DND-41 (cell line): ENCODE results near the gene SOX6.

Experiments used
- ATAC-seq: fragments of 200-7000 bp; cut with Tn5 transposase; 3 replicates; pipeline ENCODE4 v1.9.1; 2021; ENCODE audit warnings: low read depth; ENCODE audit not compliant: insufficient read depth
- DNase-seq: peaks from one replicate; pipeline ENCODE4 v3.0.0-alpha.2; 2020
- H2AFZ ChIP-seq: 2 replicates; pipeline ENCODE4 v1.6.0; 2012; ENCODE audit warnings: low read depth, low read length
- H3K27ac ChIP-seq: 2 replicates; pipeline ENCODE4 v1.5.1; 2012; ENCODE audit warnings: low read length, inconsistent platforms
- H3K27me3 ChIP-seq: fragments of 200-600 bp; sonication (generic); 2 replicates; pipeline ENCODE4 v1.6.0; 2012; ENCODE audit warnings: low read length, mild to moderate bottlenecking, inconsistent platforms; ENCODE audit not compliant: insufficient read depth, poor library complexity
- H3K36me3 ChIP-seq: 2 replicates; pipeline ENCODE4 v1.5.1; 2012; ENCODE audit warnings: low read length, inconsistent platforms; ENCODE audit not compliant: insufficient read depth
- H3K4me1 ChIP-seq: 2 replicates; pipeline ENCODE4 v1.5.1; 2012; ENCODE audit warnings: mild to moderate bottlenecking, low read length; ENCODE audit not compliant: insufficient read depth
- H3K4me2 ChIP-seq: 2 replicates; pipeline ENCODE4 v1.6.0; 2012; ENCODE audit warnings: mild to moderate bottlenecking, moderate library complexity, low read length, inconsistent platforms; ENCODE audit not compliant: insufficient read depth
- H3K4me3 ChIP-seq, 2 experiments: fragments of 200-600 bp in 1 of 2; shearing (Covaris generic) in 1 of 2; 2 replicates each; pipeline ENCODE4 v1.5.1; 2012 to 2016; ENCODE audit warnings: inconsistent platforms in 2 of 2, low read length in 2 of 2, mild to moderate bottlenecking in 2 of 2, low read depth in 1 of 2, moderate library complexity in 1 of 2
- H3K79me2 ChIP-seq: 2 replicates; pipeline ENCODE4 v1.6.0; 2012; ENCODE audit warnings: low read length, inconsistent platforms; ENCODE audit not compliant: insufficient read depth
- H3K9ac ChIP-seq: 2 replicates; pipeline ENCODE4 v1.6.0; 2012; ENCODE audit warnings: low read depth, mild to moderate bottlenecking, inconsistent platforms, low read length, moderate library complexity
- H3K9me3 ChIP-seq: 2 replicates; pipeline ENCODE4 v1.5.1; 2012; ENCODE audit warnings: low read length, moderate library complexity, mild to moderate bottlenecking, inconsistent platforms; ENCODE audit not compliant: insufficient read depth, severe bottlenecking
- H4K20me1 ChIP-seq: 2 replicates; pipeline ENCODE4 v1.6.0; 2012; ENCODE audit warnings: low read length; ENCODE audit not compliant: insufficient read depth
- CTCF ChIP-seq: IDR thresholded peaks from 2 replicates; pipeline ENCODE4 v1.5.1; 2012; ENCODE audit warnings: borderline replicate concordance, low read length, moderate library complexity, mild to moderate bottlenecking; ENCODE audit not compliant: poor library complexity, severe bottlenecking; ENCODE audit errors: extremely low read depth
- EZH2 ChIP-seq: IDR thresholded peaks from 3 replicates; pipeline ENCODE4 v1.6.1; 2012; ENCODE audit warnings: borderline replicate concordance, low read depth, mild to moderate bottlenecking, moderate library complexity, low read length, inconsistent platforms; ENCODE audit not compliant: severe bottlenecking

SOX6 gene

DNA sequence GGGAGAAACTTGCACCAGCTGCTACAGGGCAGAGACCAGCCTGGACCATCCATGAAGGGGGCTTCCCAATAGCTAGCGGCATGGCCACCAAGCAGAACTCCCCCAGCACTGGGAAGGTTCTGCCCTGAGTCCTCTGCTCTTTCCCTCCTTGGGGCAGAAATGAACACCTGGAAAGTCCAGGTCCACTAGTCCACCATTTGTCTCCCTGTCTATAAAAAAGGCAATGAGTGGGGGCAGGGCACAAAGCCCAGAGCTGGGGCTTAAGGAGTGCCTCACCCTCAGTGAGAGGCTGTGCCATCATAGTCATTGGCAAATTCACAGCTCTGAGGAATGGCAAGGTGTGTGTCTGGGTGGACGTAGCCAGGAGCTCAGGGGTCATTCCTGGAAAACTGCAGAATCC lies 420.3 kb downstream of the SOX6 start:
- Histone ChIP-seq H3K4me3 (no peak overlapping the region), H3K4me2 (no peak overlapping the region), H3K9ac (no peak overlapping the region), H3K36me3 (no peaks in the 10 kb centered on the region), H2AFZ (no peak overlapping the region), H4K20me1 (no peaks in the 10 kb centered on the region), H3K9me3 (no peaks in the 10 kb centered on the region), H3K27ac (no peak overlapping the region), H3K4me1 (no peaks in the 10 kb centered on the region), H3K79me2 (no peaks in the 10 kb centered on the region), H3K27me3 (peaks cover 13% of the 10 kb centered on the region)
- DNase-seq, result no peak
- ATAC-seq, result no peak
- no peak for TF ChIP-seq EZH2
- no peak for TF ChIP-seq CTCF

GRCh38 chr11:15935373-15935772 lies 421.0 kb downstream of the SOX6 start:
- no peaks in the 10 kb centered on the region for H3K36me3 ChIP-seq
- no peak overlapping the region for H3K4me3 ChIP-seq
- no peaks in the 10 kb centered on the region for H3K79me2 ChIP-seq
- H2AFZ ChIP-seq, result no peak overlapping the region
- H3K27ac ChIP-seq, result no peak overlapping the region
- H3K9ac ChIP-seq, result no peak overlapping the region
- no peaks in the 10 kb centered on the region for H4K20me1 ChIP-seq
- ATAC-seq, result no peak
- no peak overlapping the region for H3K4me2 ChIP-seq
- peaks cover 13% of the 10 kb centered on the region for H3K27me3 ChIP-seq
- no peak for TF ChIP-seq EZH2
- TF ChIP-seq CTCF, result no peak
- no peak for DNase-seq
- H3K9me3 ChIP-seq, result no peaks in the 10 kb centered on the region
- H3K4me1 ChIP-seq, result no peaks in the 10 kb centered on the region

DNA sequence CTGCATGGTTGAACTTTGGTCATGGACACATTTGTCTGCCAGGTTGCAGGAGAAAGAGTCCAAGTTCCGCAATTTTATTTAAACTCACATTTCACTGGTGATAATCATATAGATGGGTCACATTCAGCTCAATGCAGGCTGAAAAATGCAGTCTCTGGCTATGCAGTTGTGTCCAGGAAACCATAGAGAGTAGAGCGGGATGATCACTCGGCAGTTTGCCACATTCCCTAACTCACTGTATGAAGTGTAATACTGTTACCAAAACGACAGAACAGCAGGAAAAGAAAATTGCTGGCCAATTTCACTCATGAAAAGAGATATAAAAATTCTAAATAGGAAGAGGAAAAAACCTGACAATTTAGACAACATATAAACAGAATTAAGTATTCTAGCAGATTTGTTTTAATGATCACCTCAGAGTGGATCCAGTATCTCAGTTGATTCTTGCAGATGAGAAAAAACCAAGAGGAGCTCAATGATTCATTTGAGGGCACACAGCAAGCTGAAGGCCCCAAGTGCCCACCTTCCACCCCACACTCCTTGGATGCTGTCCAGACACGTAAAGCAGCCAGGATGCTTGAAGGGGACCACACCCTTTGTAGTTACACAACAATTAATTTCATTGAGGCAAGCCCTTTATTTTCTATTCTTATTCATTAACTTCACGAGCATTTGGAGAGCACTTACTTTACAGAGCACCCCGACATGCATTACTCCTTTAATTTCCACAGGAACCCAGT lies 422.3 kb downstream of the SOX6 start:
- H3K4me3 ChIP-seq, result no peak overlapping the region
- H3K9me3 ChIP-seq, result no peaks in the 10 kb centered on the region
- no peaks in the 10 kb centered on the region for H3K79me2 ChIP-seq
- H3K4me1 ChIP-seq, result no peaks in the 10 kb centered on the region
- no peak overlapping the region for H3K9ac ChIP-seq
- H3K36me3 ChIP-seq, result no peaks in the 10 kb centered on the region
- DNase-seq (no peak), ATAC-seq (no peak)
- no peaks in the 10 kb centered on the region for H4K20me1 ChIP-seq
- no peak overlapping the region for H3K4me2 ChIP-seq
- H3K27me3 ChIP-seq, result peaks cover 13% of the 10 kb centered on the region
- TF ChIP-seq CTCF (no peak), EZH2 (no peak)
- H2AFZ ChIP-seq, result no peak overlapping the region
- H3K27ac ChIP-seq, result no peak overlapping the region

- no peaks in the 10 kb centered on the region for H3K36me3 ChIP-seq
- TF ChIP-seq CTCF (no peak), EZH2 (no peak)
- H3K9me3 ChIP-seq, result no peaks in the 10 kb centered on the region
- no peaks in the 10 kb centered on the region for H4K20me1 ChIP-seq
- no peak for DNase-seq
- no peaks in the 10 kb centered on the region for H3K79me2 ChIP-seq
- no peak overlapping the region for H2AFZ ChIP-seq
- no peak overlapping the region for H3K9ac ChIP-seq
- no peak overlapping the region for H3K4me3 ChIP-seq
- H3K27me3 ChIP-seq, result peaks cover 13% of the 10 kb centered on the region
- no peak overlapping the region for H3K4me2 ChIP-seq
- H3K4me1 ChIP-seq, result no peaks in the 10 kb centered on the region
- no peak overlapping the region for H3K27ac ChIP-seq
- no peak for ATAC-seq
These were observed 423.9 kb downstream of the SOX6 start for GRCh38 chr11:15932417-15932816.
